Testis (tissue), 3 donors: ENCODE data around the gene C2CD4D. TPM values are rescaled to one million over a fixed set of nuclear protein-coding genes. Genes with fewer than 3 reads are reported as not detected.
"Not testable (repeated sequence)": the region's sequence is repeated elsewhere in the genome, so short reads cannot be mapped to it uniquely, and the experiment has no call there.

ENCODE experiments used
- DNase-seq: peaks from one replicate; pipeline ENCODE4 v3.0.0-alpha.2; 2019
- H3K27ac ChIP-seq, 2 donors: fragments of 200-600 bp; sonication (generic); one replicate each; pipeline ENCODE4 v1.5.1; 2019
- H3K27me3 ChIP-seq: fragments of 200-600 bp; sonication (generic); one replicate; pipeline ENCODE4 v1.5.1; 2019
- H3K36me3 ChIP-seq: fragments of 200-600 bp; sonication (generic); one replicate; pipeline ENCODE4 v1.5.1; 2017; ENCODE audit warnings: low read depth; ENCODE audit errors: missing control alignments
- H3K4me1 ChIP-seq: fragments of 200-600 bp; sonication (generic); one replicate; pipeline ENCODE4 v1.5.1; 2019
- H3K4me3 ChIP-seq, 2 donors: fragments of 200-600 bp; sonication (generic); one replicate each; pipeline ENCODE4 v1.5.1; 2017 to 2019
- H3K9me3 ChIP-seq: fragments of 200-600 bp; sonication (generic); one replicate; pipeline ENCODE4 v1.5.1; 2017
- POLR2A ChIP-seq: fragments of 450-650 bp; IDR thresholded peaks from one replicate; pipeline ENCODE4 v1.6.1; 2017; ENCODE audit warnings: antibody characterized with exemption, mild to moderate bottlenecking, moderate library complexity
- WGBS, 2 donors: methylation state at CpG; one replicate each; pipeline ENCODE4 v1.1.5; 2018; 5-methylcytosine and 5-hydroxymethylcytosine counted together
- intact Hi-C: fragments of 100-400 bp; cut with DNase I; formaldehyde crosslinking; loops from one replicate; pipeline ENCODE4 v1.15.1; 2023; ENCODE audit warnings: low total_unique reads
- polyA plus RNA-seq: library from polyadenylated mRNA; stranded (reverse); fragments of 350-450 nt; fragmentation: Illumina TruSeq; extraction: RNeasy Lipid Tissue Mini Kit (QIAGEN cat#74804); gene quantifications from one replicate; pipeline ENCODE4 v1.2.3, GENCODE V29; 2014; ENCODE audit warnings: low read depth, low replicate concordance; ENCODE audit not compliant: insufficient read depth
- total RNA-seq, 2 donors: library from RNA; depleted of rRNA; stranded (reverse); fragments of >200 nt; gene quantifications; one replicate each; pipeline ENCODE4 v1.2.3, GENCODE V29; 2016
- TF ChIP-seq, protein P1 (sequence below), 3 experiments: fragments of 450-650 bp in 2 of 3; fragments of 200-600 bp in 1 of 3; sonication (generic) in 1 of 3; IDR thresholded peaks; one replicate each; pipeline ENCODE4 v1.5.1; 2016 to 2019; ENCODE audit warnings: antibody characterized with exemption in 3 of 3, mild to moderate bottlenecking in 2 of 3, moderate library complexity in 1 of 3

The C2CD4D gene
- total and polyA plus RNA-seq, 3 donors from 2014 or later, result 0.29 to 2.0 (median 1.4) TPM

DNA sequence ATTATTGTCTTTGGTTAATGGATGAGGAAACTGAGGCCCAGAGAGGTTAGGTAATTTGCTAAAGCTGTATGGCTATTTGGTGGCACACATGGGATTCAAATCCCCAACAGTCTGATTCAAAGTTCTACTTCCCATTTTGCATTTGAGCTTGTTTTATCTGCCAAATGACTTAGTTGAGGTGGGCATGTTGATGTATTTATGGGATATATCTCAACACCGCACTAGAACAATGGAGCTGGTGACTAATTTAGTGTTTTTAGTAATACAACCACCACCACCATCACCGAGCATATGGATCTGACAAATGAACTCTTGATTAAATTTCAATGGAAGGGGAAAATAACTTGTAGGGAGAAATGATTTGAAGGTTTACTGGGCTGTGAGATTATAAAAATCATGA, 42.8 kb upstream of the C2CD4D start:
- no peaks in the 10 kb centered on the region for H3K4me1 ChIP-seq
- TF ChIP-seq, protein P1, sequence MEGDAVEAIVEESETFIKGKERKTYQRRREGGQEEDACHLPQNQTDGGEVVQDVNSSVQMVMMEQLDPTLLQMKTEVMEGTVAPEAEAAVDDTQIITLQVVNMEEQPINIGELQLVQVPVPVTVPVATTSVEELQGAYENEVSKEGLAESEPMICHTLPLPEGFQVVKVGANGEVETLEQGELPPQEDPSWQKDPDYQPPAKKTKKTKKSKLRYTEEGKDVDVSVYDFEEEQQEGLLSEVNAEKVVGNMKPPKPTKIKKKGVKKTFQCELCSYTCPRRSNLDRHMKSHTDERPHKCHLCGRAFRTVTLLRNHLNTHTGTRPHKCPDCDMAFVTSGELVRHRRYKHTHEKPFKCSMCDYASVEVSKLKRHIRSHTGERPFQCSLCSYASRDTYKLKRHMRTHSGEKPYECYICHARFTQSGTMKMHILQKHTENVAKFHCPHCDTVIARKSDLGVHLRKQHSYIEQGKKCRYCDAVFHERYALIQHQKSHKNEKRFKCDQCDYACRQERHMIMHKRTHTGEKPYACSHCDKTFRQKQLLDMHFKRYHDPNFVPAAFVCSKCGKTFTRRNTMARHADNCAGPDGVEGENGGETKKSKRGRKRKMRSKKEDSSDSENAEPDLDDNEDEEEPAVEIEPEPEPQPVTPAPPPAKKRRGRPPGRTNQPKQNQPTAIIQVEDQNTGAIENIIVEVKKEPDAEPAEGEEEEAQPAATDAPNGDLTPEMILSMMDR (IDR thresholded peaks at IDR 0.05), result no peak
- TF ChIP-seq POLR2A, result no peak
- no peaks in the 10 kb centered on the region for H3K36me3 ChIP-seq
- intact Hi-C loops, result no loop called here
- no peak overlapping the region for H3K27ac ChIP-seq
- H3K9me3 ChIP-seq, result no peaks in the 10 kb centered on the region
- 83 to 95% methylated on average over 2 of the region's 2 CpGs for WGBS, 2 donors
- H3K27me3 ChIP-seq, result no peaks in the 10 kb centered on the region
- DNase-seq, result no peak
- no peak overlapping the region for H3K4me3 ChIP-seq

DNA sequence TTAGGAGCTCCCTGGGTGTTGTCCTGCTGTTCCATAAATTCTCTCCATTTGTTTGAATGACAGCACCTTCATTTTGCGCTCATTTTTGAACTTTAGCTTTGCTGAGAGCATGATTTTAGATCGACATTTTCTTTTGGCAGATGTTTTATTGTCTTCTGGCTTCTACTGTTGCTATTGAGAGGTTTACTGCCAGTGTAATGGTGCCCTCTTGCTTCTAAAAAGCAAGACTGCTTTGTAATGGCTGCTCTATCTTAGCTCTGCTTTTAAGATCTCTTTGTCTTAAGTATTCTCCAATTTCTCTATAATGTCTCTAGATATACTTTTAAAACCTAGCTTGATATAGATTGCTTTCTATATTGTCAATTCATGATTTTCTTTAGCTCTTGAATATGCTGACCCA, 41.9 kb upstream of the C2CD4D start:
- Histone ChIP-seq H3K4me1 (no peaks in the 10 kb centered on the region), H3K4me3 (no peak overlapping the region), H3K27ac (no peak overlapping the region), H3K27me3 (no peaks in the 10 kb centered on the region), H3K36me3 (no peaks in the 10 kb centered on the region), H3K9me3 (no peaks in the 10 kb centered on the region)
- no peak for DNase-seq
- whole genome bisulfite sequencing, 2 donors, result 44 to 47% methylated on average over 2 of the region's 2 CpGs
- intact Hi-C loops, result no loop called here
- no peak for TF ChIP-seq POLR2A
- TF ChIP-seq, protein P1 (IDR thresholded peaks at IDR 0.05), result no peak

DNA sequence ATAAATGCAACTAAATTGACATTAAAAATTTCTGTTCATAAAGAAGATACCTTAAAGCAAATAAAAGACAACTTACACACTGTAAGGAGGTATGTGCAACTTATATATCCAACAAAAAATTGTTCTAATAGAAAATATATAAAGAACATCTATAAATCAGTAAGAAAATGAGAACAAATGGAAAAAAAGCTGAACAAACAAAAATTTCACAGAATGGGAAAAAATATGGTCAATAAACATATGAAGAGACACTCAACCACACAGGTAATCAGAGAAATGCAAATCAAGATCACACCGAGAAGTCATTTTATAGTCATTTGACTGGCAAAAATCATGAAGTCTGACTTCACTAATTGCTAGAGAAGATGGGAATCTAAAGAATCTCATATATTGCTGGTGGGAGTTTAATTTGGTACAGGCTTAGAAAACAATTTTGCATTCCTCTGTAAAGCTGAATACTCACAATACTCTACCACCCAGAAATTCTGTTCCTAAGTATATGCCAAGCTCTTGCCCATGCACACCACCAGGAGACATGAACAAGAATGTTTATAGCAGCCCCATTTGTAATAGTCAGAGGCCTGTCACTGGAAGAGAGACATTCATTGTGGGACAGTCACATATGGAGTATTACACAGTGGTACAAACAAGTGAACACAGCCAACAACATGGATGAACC, 35.9 kb upstream of the C2CD4D start:
- no peak for DNase-seq
- intact Hi-C loops, result no loop called here
- TF ChIP-seq, protein P1 (IDR thresholded peaks at IDR 0.05), result no peak
- no peak for TF ChIP-seq POLR2A
- Histone ChIP-seq H3K4me1 (no peaks in the 10 kb centered on the region), H3K27me3 (no peaks in the 10 kb centered on the region), H3K4me3 (no peak overlapping the region), H3K9me3 (no peaks in the 10 kb centered on the region), H3K36me3 (no peaks in the 10 kb centered on the region), H3K27ac (no peak overlapping the region)
- WGBS, 2 donors, result 91 to 100% methylated on average over 1 of the region's 1 CpG

DNA sequence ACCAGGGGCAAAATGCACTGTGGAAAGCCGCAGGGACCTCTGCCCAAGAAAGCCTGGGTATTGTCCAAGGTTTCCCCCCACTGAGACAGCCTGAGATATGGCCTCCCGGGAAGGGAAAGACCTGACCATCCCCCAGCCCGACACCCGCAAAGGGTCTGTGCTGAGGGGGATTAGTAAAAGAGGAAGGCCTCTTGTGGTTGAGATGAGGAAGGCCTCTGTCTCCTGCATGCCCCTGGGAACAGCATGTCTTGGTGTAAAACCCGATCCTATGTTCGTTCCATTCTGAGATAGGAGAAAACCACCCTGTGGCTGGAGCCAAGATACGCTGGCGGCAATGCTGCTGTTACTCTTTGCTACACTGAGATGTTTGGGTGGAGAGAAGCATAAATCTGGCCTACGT, 33.2 kb upstream of the C2CD4D start:
- H3K4me1 ChIP-seq, DNase-seq, H3K27ac ChIP-seq, H3K36me3 ChIP-seq, H3K9me3 ChIP-seq, H3K4me3 ChIP-seq, intact Hi-C loops, H3K27me3 ChIP-seq: not testable (repeated sequence)
- WGBS, 2 donors, result 68 to 79% methylated on average over 8 to 9 of the region's 9 CpGs

DNA sequence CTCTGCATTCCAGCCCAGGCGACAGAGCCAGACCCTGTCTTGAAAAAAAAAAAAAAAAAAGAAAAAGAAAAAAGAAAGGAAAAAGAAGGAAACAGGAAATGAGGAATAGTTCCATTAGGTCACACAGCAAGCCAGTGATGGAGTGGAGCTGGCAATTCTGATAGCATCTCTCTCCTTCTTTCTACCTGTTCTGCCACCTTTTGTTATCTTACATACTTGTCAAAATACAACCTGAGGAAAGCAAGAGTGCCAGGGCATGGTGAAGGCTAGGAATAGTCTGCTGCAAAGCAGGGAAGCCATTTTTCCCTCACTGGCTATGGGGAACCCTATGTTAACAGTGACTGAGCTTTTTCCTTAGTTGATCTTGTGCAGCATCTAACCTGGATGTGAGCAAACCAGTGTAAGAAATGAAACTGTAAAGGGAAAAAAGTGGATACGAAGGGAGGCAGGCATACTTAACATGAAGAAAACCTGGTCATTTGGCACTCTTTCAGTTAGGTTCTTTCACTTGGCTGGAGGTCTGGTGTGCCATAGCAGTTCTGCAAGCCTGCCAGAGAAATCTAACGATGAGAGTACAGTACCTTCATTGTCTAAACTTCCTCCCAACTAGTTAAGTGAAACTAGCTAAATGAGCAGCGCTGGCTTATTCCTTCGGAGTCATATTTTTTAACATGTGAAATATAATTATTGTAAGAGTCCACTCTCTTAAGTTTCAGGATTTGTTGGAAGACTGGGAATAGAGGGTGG, 31.8 kb upstream of the C2CD4D start:
- Histone ChIP-seq H3K27ac (no peak overlapping the region), H3K4me1 (no peaks in the 10 kb centered on the region), H3K9me3 (no peaks in the 10 kb centered on the region), H3K4me3 (no peak overlapping the region), H3K36me3 (no peaks in the 10 kb centered on the region), H3K27me3 (no peaks in the 10 kb centered on the region)
- intact Hi-C loops, result no loop called here
- WGBS, 2 donors, result 39 to 54% methylated on average over 5 of the region's 5 CpGs
- TF ChIP-seq, protein P1 (IDR thresholded peaks at IDR 0.05), result no peak
- no peak for TF ChIP-seq POLR2A
- DNase-seq, result no peak
